Measurements from ENCODE around the gene POLR1A.

- TF ChIP-seq CTCF (IDR thresholded peaks at IDR 0.05; ENCODE audit: low read depth, low read length) (no peak), EZH2phosphoT487 (IDR thresholded peaks at IDR 0.05; ENCODE audit: low read depth) (no peak)
Observed at GRCh38 chr2:86032861-86033595, 72.7 kb downstream of the POLR1A start.
